ENCODE data around the gene INPP4A.

INPP4A gene

GRCh38 chr2:98492441-98492840 lies 47.8 kb downstream of the INPP4A start:
- Histone ChIP-seq H3K27me3 (ENCODE audit: control insufficient read depth, insufficient read depth, low read length) (no peaks in the 10 kb centered on the region), H3K36me3 (ENCODE audit: control insufficient read depth, low read depth, low read length) (no peaks in the 10 kb centered on the region), H3K9ac (ENCODE audit: low read length) (no peak overlapping the region), H3K27ac (ENCODE audit: low read length) (no peak overlapping the region), H3K4me1 (ENCODE audit: control insufficient read depth, low read depth, low read length) (peaks cover 9% of the 10 kb centered on the region), H3K9me3 (ENCODE audit: control insufficient read depth, low read depth, low read length) (peaks cover 7% of the 10 kb centered on the region), H3K4me3 (ENCODE audit: low read length) (no peak overlapping the region)

- Histone ChIP-seq H3K36me3 (ENCODE audit: control insufficient read depth, low read depth, low read length) (no peaks in the 10 kb centered on the region), H3K27ac (ENCODE audit: low read length) (no peak overlapping the region), H3K4me1 (ENCODE audit: control insufficient read depth, low read depth, low read length) (peaks cover 5% of the 10 kb centered on the region), H3K9me3 (ENCODE audit: control insufficient read depth, low read depth, low read length) (peaks cover 7% of the 10 kb centered on the region), H3K9ac (ENCODE audit: low read length) (no peak overlapping the region), H3K4me3 (ENCODE audit: low read length) (no peak overlapping the region), H3K27me3 (ENCODE audit: control insufficient read depth, insufficient read depth, low read length) (no peaks in the 10 kb centered on the region)
Observed at GRCh38 chr2:98494699-98495098, 50.0 kb downstream of the INPP4A start.

GRCh38 chr2:98496750-98497493 lies 52.3 kb downstream of the INPP4A start:
- H3K27me3 ChIP-seq (ENCODE audit: control insufficient read depth, insufficient read depth, low read length) = no peaks in the 10 kb centered on the region
- H3K27ac ChIP-seq (ENCODE audit: low read length) = no peak overlapping the region
- no peaks in the 10 kb centered on the region for H3K36me3 ChIP-seq (ENCODE audit: control insufficient read depth, low read depth, low read length)
- H3K9ac ChIP-seq (ENCODE audit: low read length) = no peak overlapping the region
- no peak overlapping the region for H3K4me3 ChIP-seq (ENCODE audit: low read length)
- peaks cover 5% of the 10 kb centered on the region for H3K4me1 ChIP-seq (ENCODE audit: control insufficient read depth, low read depth, low read length)
- H3K9me3 ChIP-seq (ENCODE audit: control insufficient read depth, low read depth, low read length) = peaks cover 7% of the 10 kb centered on the region

GRCh38 chr2:98498703-98499440 lies 54.2 kb downstream of the INPP4A start:
- Histone ChIP-seq H3K9me3 (ENCODE audit: control insufficient read depth, low read depth, low read length) (peaks cover 7% of the 10 kb centered on the region), H3K27ac (ENCODE audit: low read length) (no peak overlapping the region), H3K4me1 (ENCODE audit: control insufficient read depth, low read depth, low read length) (peaks cover 12% of the 10 kb centered on the region), H3K36me3 (ENCODE audit: control insufficient read depth, low read depth, low read length) (no peaks in the 10 kb centered on the region), H3K4me3 (ENCODE audit: low read length) (no peak overlapping the region), H3K9ac (ENCODE audit: low read length) (no peak overlapping the region), H3K27me3 (ENCODE audit: control insufficient read depth, insufficient read depth, low read length) (no peaks in the 10 kb centered on the region)

GRCh38 chr2:98500561-98500960 lies 55.9 kb downstream of the INPP4A start:
- Histone ChIP-seq H3K4me1 (ENCODE audit: control insufficient read depth, low read depth, low read length) (peaks cover 7% of the 10 kb centered on the region), H3K9ac (ENCODE audit: low read length) (no peak overlapping the region), H3K4me3 (ENCODE audit: low read length) (no peak overlapping the region), H3K36me3 (ENCODE audit: control insufficient read depth, low read depth, low read length) (no peaks in the 10 kb centered on the region), H3K27me3 (ENCODE audit: control insufficient read depth, insufficient read depth, low read length) (no peaks in the 10 kb centered on the region), H3K27ac (ENCODE audit: low read length) (no peak overlapping the region), H3K9me3 (ENCODE audit: control insufficient read depth, low read depth, low read length) (peaks cover 7% of the 10 kb centered on the region)

- H3K36me3 ChIP-seq (ENCODE audit: control insufficient read depth, low read depth, low read length) = no peaks in the 10 kb centered on the region
- H3K9ac ChIP-seq (ENCODE audit: low read length) = no peak overlapping the region
- H3K27me3 ChIP-seq (ENCODE audit: control insufficient read depth, insufficient read depth, low read length) = no peaks in the 10 kb centered on the region
- H3K27ac ChIP-seq (ENCODE audit: low read length) = no peak overlapping the region
- H3K9me3 ChIP-seq (ENCODE audit: control insufficient read depth, low read depth, low read length) = peaks cover 7% of the 10 kb centered on the region
- H3K4me1 ChIP-seq (ENCODE audit: control insufficient read depth, low read depth, low read length) = peaks cover 7% of the 10 kb centered on the region
- no peak overlapping the region for H3K4me3 ChIP-seq (ENCODE audit: low read length)
Observed at GRCh38 chr2:98501223-98501622, 56.6 kb downstream of the INPP4A start.

- Histone ChIP-seq H3K9me3 (ENCODE audit: control insufficient read depth, low read depth, low read length) (peaks cover 2% of the 10 kb centered on the region), H3K27ac (ENCODE audit: low read length) (no peak overlapping the region), H3K9ac (ENCODE audit: low read length) (no peak overlapping the region), H3K4me1 (ENCODE audit: control insufficient read depth, low read depth, low read length) (peaks cover 7% of the 10 kb centered on the region), H3K27me3 (ENCODE audit: control insufficient read depth, insufficient read depth, low read length) (no peaks in the 10 kb centered on the region), H3K4me3 (ENCODE audit: low read length) (no peak overlapping the region), H3K36me3 (ENCODE audit: control insufficient read depth, low read depth, low read length) (no peaks in the 10 kb centered on the region)
Observed at GRCh38 chr2:98501876-98502275, 57.2 kb downstream of the INPP4A start.

- Histone ChIP-seq H3K36me3 (ENCODE audit: control insufficient read depth, low read depth, low read length) (no peaks in the 10 kb centered on the region), H3K4me1 (ENCODE audit: control insufficient read depth, low read depth, low read length) (peaks cover 7% of the 10 kb centered on the region), H3K27ac (ENCODE audit: low read length) (no peak overlapping the region), H3K4me3 (ENCODE audit: low read length) (no peak overlapping the region), H3K9ac (ENCODE audit: low read length) (no peak overlapping the region), H3K9me3 (ENCODE audit: control insufficient read depth, low read depth, low read length) (no peaks in the 10 kb centered on the region), H3K27me3 (ENCODE audit: control insufficient read depth, insufficient read depth, low read length) (no peaks in the 10 kb centered on the region)
Observed at GRCh38 chr2:98502556-98503335, 58.1 kb downstream of the INPP4A start.

- H3K27ac ChIP-seq (ENCODE audit: low read length) = no peak overlapping the region
- H3K4me3 ChIP-seq (ENCODE audit: low read length) = no peak overlapping the region
- H3K9me3 ChIP-seq (ENCODE audit: control insufficient read depth, low read depth, low read length) = no peaks in the 10 kb centered on the region
- H3K36me3 ChIP-seq (ENCODE audit: control insufficient read depth, low read depth, low read length) = no peaks in the 10 kb centered on the region
- H3K4me1 ChIP-seq (ENCODE audit: control insufficient read depth, low read depth, low read length) = peaks cover 7% of the 10 kb centered on the region
- no peaks in the 10 kb centered on the region for H3K27me3 ChIP-seq (ENCODE audit: control insufficient read depth, insufficient read depth, low read length)
- H3K9ac ChIP-seq (ENCODE audit: low read length) = no peak overlapping the region
Observed at GRCh38 chr2:98503481-98504105, 58.9 kb downstream of the INPP4A start.

- Histone ChIP-seq H3K27ac (ENCODE audit: low read length) (no peak overlapping the region), H3K4me1 (ENCODE audit: control insufficient read depth, low read depth, low read length) (peaks cover 7% of the 10 kb centered on the region), H3K36me3 (ENCODE audit: control insufficient read depth, low read depth, low read length) (no peaks in the 10 kb centered on the region), H3K4me3 (ENCODE audit: low read length) (no peak overlapping the region), H3K9me3 (ENCODE audit: control insufficient read depth, low read depth, low read length) (no peaks in the 10 kb centered on the region), H3K9ac (ENCODE audit: low read length) (no peak overlapping the region), H3K27me3 (ENCODE audit: control insufficient read depth, insufficient read depth, low read length) (no peaks in the 10 kb centered on the region)
Observed at GRCh38 chr2:98504381-98505109, 59.9 kb downstream of the INPP4A start.

Measured in iPS-18a (cell line).